ENCODE results near the gene CAPN12.

CAPN12 gene

DNA sequence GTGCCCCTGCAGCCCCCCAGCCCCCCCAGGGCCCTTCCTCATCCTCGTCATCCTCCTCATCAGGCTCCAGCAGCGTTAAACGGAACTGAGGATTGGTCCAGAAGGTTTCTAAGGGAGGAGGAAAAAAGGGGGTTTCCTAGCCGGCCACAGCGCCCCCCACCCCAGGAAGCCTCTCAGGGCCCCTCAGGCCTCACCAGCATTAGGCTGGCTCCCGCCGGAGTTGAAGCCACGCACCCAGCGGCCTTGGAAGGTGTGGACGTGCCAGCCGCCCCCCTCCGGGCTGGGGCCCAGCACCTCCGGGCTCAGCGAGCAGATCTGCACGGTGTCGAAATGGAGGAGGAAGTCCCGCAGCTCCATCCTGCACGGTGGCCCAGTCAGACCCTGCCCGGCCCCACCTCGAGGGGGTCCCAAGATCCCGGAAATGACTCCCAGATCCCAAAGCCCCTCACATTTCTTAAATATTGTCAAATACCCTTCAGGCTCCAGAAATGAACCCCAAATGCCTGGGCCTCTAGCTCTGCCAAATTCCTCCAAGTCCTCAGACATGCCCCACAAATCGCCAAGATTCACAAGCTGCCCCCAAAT lies 6.9 kb downstream of the CAPN12 start:
- DNase-seq: no peak

DNA sequence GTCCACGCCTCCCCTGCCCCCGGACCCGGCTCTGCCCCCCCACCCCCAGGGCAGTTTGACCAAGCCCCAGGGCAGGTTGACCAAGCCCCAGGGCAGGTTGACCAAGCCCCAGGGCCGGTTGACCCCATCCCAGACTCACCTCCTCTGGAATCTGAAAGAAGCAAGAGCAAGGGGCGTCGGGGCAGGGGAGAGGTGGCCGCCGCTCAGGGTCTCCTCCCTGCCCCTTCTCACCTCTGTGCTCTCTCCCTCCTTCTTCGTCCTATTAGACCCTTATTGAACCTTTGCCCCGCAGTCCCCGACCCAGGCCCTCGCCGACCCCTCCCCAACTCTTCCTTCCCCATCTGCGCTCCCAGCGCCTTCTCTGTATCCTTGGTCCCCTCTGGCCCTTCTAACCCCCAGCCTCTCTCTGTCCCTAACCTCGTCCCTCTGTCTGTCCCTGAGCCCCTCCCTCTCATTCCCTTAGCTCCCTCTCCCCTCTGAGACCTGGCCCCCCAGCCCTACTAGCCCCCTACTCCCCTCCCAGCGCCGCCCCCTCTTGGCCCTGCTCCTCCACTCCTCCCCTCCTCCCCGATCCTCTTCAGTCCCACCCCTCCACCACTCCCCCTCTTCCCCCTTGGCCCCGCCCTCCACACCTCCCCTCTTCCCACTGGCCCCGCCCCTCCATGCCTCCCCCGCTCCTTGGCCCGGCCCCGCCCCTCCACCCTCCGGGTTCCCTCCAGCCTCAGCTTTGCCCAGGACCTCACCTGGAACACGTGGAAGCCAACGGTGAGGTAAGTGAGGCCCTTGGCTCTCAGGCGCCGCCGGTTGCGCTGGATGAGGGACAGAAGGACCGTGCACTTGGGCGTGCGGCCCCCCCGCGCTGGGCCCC lies 7.6 kb downstream of the CAPN12 start:
- peak; percentile 76 for DNase-seq

DNA sequence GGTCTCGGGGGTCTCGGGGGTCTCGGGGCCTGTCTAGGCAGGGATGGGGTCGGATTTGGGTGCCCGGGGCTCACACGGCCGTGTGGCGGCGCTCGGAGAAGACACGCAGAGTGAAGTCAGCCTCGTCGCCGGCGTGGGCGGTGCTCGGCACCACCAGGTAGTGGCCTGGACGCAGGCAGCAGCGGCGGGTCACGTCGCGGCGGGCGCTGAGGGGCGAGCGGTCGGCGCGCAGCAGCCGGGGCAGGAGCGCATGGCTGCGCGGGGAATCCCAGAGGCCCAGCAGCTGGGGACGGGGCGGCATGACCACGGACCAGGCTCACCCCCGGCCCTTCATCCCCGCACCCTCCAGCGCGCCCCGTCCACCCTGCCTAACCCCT lies 8.2 kb downstream of the CAPN12 start:
- peak; percentile 74 for DNase-seq

DNA sequence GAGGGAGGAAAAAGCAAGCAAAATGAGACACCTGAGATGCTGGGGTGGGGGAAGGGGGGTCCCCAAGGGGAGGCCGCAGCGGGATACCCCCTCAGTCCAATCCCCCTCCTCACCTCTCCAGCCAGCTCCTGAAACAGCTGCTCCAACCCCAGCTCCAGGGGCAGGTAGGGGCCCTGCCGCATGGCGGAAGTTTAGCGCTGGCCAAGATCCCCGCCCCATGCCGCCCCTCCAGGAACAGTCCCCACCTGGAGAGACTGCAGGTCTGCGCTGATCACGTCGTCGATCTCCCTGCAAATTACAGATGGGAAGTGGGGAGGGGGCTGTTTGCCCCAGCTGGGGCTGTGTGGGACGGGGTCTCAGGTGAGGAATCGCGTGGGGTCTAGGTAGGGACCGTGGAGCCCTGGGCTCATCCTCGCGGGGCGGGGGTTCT lies 9.0 kb downstream of the CAPN12 start:
- DNase-seq: peak; percentile 30

DNA sequence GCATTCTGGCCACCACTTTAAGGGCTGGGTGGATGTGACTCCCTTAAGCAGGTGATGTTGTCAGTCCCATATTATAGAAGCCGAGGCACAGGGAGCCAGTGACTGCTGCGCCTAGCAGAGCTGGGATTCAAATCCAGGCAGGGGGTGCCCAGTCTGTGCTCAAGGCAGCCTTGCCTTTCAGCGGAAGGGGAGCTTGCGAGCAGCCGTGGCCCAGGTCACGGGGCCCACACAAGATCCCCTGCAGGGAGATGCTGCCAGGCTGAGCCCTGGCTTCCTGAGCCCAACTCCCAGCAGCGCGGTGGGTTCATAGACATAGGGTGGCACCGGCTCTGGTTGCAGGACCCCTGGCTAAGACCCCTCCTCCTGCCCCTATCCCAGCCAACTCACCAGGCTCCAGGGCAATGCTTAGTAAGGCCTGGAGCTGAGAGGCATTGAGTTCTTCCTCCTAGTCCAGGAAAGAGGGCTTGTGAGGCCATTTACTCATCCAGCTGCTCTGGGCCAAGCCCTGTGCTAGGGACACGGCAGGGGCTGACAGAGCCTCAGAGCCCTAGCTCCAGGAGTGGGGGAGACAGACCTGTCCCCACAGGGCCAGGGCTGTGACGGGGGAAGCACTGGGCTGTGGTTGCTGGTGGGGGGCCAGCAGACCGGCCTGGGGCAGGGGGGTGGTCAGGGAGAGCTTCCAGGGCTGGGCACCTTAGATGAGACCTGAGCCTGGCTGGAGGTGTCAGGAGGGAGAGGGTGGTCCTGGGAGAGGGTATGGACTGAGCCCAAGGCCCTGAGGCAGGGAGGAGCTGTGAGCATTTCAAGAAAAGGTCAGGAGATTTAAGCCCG lies 9.6 kb downstream of the CAPN12 start:
- peak; percentile 61 for DNase-seq

DNA sequence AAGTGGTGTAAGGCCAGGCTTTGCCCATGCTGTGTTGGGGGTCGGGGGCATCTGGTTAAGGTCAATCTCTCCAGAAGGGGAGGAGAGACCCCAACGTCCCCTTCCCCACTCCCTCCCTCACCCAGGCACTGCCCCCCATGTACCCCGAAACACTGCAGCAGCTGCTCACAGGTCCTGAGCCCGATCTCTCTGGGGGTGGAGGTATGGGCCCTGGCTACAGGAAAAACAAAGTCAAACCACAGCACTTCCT lies 10.2 kb downstream of the CAPN12 start:
- no peak for DNase-seq

DNA sequence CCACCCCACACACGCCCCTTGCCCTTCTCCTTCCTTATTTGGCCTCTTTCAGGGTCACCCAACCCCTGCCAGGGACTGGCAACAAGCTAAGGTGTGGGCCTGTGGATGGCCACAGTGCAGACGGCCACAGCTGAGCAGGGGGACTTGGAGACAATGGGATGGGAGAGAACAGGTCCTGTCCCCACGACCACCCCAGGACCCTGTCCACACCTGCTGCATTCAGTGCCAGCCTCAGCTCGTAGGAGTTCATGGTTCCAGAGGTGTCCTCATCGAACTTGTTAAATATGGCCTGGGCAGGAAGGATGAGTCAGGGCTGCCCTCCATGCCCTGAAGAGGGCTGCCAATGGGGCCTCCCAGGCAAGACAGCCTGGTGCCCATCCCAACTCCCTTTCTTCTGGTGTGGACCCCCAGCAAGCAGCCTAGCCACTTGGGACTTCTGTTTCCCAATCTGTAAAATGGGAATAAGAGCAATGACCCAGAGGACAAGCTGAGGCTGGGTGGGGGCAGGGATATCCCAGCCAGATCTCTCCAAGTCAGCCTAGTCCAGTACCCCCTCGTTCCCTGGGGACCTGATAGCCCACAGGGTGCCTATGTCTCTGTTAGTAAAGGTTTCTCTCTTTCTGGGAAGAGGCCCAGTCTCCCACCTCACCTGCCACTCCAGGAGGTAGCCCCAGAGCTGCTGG lies 10.6 kb downstream of the CAPN12 start:
- DNase-seq: no peak

DNA sequence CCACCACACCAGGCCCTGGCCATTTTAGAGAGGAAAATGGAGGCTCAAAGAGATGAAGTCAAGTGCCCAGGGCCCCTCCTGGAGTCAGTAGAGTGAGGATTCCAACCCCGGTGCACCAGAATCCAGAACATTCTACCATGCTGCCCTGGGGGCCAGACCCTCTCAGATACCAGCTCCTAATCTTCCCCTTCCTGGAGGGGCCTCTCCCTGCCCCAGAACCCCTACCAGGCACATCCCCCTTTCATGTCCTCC lies 11.1 kb downstream of the CAPN12 start:
- DNase-seq: no peak

DNA sequence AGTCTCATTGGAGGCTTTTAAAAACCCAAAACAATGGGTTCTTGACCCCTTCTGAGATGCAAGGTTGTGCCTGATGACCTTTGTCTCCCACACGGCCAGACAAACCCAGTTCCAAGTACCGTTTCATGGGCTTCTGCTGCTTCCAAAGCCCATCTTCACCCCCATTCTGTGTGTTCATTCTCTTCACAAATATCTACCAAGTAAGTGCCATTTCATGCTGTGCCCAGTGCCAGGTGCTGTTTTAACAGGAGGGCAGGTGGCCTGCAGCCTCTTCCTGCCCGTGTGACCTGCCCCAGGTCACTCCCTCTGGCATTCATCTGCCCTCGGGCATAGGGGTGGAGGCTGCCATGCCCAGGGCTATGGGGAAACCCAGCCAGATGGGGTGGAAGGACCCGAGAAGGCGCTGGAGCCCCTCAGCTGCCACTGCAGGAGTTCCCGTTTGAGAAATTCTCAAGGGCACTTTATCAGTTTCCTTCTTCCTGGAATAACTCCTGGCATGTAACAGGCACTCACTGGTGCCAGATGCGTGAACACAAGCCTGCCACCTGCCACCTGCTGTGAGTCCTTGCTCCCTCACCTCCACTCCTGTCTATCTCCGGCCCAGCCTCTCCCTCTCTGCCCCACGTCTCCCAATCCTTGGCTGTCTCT lies 12.5 kb downstream of the CAPN12 start:
- no peak for DNase-seq

DNA sequence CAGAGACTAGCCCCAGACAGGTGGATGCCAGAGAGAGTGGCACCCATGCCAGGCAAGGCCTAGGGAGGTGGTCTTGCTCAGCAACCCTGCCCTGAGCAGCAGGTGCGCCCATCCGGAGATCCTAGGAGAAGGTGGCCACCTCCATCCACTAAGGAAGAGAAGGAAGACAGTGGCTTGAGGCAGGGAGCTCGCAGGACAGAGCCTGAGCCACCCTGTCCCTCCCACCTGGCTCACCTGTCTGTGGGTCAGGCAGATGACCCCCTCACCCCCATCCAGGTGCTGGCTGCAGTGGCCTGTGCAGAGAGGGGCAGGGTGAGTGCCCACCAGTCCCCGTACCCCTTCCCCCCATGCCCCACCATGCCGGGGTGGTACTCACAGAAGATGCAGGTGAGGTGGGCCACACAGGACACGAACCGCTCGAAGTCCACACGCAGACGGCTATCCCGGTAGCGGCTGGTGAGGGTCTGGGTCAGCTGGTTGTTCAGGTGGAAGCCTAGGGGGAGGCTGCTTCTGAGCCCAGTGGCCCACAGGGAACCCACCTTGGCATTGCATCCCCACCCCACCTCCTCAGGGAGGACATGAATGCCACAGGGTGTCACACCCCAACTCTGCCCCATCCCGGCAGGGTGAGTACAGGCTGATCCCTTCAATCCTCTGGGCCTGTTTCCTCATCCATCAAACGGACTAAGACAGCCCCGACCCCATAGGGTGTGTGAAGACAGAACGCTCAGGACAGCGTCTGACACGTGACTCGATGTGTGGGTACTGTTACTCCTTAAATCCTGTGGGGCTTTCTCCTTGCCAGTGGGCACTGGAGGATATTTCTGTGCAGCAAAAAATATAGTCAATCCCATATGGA lies 13.3 kb downstream of the CAPN12 start:
- DNase-seq: no peak

DNA sequence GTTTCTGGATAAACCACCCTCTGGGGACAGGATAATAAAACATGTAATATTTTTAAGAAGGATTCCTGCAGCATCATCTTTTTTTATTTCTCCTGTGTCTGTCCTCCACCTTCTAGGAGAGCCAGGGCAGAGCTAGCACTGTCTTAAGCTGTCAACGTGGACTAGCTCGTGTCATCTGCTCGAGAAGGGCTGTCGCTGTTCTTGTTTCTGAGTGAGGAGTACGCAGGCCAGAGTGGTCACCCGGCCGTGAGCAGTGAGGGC lies 13.9 kb downstream of the CAPN12 start:
- DNase-seq: no peak

DNA sequence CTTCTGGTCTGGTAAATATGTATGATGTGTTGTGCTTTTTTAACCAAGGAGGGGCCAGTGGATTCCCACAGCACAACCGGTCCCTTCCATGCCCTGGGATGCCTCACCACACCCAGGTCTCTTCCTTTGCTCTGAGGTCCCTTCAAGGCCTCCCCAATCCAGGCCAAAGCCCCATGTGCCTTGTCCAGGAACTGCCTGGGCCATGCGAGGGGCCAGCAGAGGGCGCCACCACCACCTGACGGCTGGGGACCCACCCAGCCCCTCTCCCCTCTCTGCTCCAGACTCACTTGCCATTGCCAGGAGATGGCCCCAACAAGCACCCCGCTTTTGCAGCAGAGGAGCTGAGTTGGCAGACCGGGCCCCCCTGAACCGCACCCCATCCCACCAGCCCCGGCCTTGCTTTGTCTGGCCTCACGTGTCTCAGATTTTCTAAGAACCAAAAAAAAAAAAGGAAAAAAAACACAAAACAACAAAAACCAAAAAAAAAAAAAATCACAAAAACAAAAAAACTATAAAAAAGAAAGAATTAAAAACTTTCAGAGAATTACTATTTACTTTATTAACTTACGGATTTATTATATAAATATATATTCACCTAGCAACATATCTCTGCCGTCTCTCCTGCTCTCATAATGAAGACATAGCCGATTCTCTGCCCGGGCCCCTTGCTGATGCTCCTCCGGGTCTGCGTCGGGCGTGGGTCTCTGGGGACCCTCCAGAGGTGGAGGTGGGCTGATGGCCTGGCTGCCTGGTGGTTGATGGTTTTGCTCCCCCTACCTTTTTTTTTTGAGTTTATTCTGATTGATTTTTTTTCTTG lies 14.4 kb downstream of the CAPN12 start:
- DNase-seq: peak; percentile 85

DNA sequence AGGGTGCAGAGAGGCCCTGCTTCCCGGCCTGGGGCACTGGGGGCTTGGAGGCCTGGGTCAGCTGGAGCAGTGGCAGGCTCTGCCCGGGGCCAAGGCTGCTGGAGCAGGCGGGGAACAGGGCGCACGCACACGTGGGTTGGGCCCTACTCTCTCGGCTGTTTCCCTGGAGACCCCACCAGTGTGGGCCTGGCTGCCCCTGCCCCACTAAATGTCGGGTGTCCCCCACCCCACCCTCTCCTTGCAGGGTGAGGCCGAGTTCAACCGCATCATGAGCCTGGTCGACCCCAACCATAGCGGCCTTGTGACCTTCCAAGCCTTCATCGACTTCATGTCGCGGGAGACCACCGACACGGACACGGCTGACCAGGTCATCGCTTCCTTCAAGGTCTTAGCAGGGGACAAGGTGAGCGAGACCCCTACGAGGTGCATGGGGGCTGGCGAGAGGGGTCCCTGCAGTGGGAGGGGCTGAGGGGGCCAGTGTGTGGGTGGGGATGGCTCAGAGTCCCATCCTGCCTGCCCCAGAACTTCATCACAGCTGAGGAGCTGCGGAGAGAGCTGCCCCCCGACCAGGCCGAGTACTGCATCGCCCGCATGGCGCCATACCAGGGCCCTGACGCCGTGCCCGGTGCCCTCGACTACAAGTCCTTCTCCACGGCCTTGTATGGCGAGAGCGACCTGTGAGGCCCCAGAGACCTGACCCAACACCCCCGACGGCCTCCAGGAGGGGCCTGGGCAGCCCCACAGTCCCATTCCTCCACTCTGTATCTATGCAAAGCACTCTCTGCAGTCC lies 15.3 kb downstream of the CAPN12 start:
- no peak for DNase-seq

DNA sequence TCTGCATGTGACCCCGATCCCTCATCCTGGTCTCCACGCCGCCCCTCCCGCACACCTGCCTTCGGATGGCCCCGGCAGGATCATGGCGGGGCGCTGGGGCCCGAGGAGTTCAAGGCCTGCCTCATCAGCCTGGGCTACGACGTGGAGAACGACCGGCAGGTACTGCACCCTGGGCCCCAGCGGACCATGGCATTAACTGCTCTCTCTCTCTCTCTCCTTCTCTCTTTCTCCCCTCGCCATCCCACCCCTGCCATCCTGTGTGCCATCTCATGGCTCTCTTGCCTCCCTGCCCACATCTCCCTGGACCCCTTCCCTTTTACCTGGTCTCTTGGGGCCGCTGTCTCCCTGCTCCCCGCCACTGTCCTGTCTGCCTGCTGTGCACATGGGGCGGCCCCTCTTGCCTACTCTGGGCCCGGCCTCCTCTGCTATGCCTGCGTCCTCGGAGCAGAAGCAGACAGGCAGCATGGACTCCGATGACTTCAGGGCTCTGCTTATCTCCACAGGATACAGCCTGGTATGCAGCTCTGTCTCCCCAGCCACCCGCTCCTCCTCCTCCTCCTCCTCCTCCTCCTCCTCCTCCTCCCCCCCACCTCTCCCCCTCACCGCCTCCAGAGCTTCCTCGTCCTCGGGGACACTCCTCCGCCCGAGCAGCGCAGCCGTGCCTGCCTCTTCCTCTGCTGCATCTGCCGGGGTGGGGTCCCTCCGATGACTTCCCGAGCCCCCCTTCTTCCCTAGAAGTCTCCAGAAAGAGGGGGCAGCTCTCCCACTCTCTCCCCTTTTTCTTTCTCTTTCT lies 16.2 kb downstream of the CAPN12 start:
- DNase-seq: peak; percentile 59

DNA sequence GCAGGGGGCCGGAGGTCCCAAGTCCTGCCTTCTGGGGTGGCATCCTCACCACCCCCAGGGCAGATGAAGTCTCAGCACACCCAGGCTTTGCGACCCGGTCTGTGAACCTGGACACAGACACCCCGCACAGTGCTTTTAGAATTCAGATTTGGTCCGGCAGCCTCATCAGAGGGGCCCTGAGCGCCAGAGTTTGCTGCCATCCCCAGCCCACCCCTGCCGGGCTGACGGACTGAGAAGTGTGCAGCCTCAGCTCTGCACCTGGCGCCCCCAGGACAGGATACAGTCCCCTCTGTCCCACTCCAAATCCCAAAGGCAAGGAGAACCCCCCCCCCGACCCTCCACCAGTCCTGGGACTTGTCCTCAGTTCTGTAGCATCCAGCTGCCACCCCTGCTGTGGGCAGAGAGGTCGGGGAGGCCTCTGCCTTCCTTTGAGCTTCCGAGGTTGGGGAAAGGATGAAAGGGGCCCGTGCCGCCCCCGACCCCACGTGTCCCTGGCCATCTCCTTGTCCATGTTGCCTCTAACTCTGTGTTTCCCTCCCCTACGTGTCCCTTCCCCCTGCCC lies 16.9 kb downstream of the CAPN12 start:
- no peak for DNase-seq

DNA sequence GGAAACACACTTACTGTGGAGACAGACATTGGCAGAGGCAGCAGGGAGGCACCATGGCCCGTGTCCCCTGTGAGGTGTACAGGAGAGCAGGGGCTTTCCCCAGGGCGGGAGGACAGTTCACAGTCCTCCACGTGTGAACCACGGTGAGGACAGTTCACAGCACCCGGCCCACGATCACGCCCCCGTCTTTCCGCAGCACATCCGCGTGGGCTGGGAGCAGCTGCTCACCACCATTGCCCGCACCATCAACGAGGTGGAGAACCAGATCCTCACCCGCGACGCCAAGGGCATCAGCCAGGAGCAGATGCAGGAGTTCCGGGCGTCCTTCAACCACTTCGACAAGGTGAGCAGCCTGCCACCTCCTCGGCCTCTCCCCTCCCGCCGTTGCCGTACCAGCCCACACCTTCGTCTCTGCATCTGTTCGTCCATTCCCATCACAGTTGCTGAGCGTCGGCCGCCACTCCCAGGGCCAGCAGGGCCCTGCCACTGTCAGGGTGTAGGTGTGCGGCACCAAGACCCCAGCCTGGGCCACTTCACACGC lies 17.4 kb downstream of the CAPN12 start:
- no peak for DNase-seq

DNA sequence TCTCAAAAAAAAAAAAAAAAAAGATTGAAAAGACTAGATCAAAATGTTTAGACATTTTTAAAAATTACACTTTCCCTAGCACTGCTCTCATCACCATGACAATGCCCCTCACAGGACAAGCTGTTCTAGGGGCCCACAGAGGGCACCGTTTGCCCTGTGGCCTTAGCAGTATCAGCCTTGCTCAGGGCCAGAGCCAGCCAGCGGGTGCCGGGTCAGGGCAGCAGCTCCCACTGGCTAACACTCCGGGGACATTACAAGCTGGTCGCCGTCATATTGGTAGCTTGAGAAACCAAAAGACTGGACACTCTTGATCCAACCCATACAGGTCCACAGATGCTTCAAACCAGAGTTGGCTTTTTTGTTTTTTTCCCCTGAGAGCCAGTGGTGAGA lies 18.0 kb downstream of the CAPN12 start:
- DNase-seq: no peak

DNA sequence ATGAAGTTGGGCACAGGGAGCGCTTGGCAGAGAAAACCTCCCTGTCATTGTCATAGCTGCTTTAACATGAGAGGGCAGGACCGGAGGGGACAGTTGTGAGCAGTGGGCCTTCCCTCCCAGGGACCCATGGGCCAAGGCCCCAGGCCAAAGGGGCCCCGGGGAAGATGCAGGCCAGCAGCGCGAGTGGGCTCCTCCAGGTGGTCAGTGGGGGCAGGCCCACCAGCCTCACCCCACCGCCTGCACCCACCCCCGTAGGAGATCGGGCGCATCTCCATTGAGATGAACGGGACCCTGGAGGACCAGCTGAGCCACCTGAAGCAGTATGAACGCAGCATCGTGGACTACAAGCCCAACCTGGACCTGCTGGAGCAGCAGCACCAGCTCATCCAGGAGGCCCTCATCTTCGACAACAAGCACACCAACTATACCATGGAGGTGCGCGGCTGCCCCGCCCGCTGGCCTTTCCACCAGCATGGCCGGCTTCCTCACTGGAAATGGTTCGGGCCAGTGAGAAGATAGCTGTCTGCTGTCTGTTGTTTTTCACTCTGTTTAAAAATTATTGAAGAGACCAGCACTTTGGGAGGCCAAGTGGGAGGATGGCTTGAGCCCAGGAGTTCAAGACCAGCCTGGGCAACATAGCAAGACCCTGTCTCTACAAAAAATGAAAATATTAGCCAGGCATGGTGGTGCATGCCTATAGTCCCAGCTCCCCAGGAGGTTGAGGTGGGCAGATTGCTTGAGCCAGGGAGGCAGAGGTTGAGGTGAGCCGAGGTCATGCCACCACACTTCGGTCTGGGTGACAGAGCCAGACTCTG lies 18.6 kb downstream of the CAPN12 start:
- no peak for DNase-seq

Measured in hematopoietic multipotent progenitor cell treated with erythropoietin and hydrocortisone succinate and interleukin-3 and kit ligand, for 4 days (in vitro differentiated cells).